ENCODE data around the gene ZNF438. TPM values are rescaled to one million over a fixed set of nuclear protein-coding genes. Genes with fewer than 3 reads are reported as not detected.

Gene ZNF438
- total and polyA plus RNA-seq, 2 of the 4 experiments (the other 2 are of a cell fraction), result 1.8 to 2.9 TPM

GRCh38 chr10:30813872-30814481 is 217.7 kb downstream of the ZNF438 start:
- in situ Hi-C loops (cut with MboI; ENCODE audit: low sequenced_read_pairs) (no loop called here), dilution Hi-C loops (cut with HindIII; ENCODE audit: low sequenced_read_pairs, unreplicated experiment) (no loop called here), intact Hi-C loops (cut with micrococcal nuclease) (no loop called here)
- no peak overlapping the region for H3K9ac ChIP-seq (ENCODE audit: low read depth, low read length)
- DNase-seq (peak; percentile 85), ATAC-seq (ENCODE audit: low read depth) (peak; percentile 10; the same call in 1 of the 2 replicates)
- no peaks in the 10 kb centered on the region for H3K9me3 ChIP-seq (ENCODE audit: control insufficient read depth, insufficient read depth, low read length)
- H2BK120ac ChIP-seq (ENCODE audit: low read depth, low read length), result peak overlapping the region; percentile 57
- no peak overlapping the region for H3K27ac ChIP-seq (ENCODE audit: insufficient read depth, low read length)
- no peak overlapping the region for H3K56ac ChIP-seq (ENCODE audit: extremely low read depth, insufficient read depth, low read length)
- no peak overlapping the region for H2AK9ac ChIP-seq (replicated peaks; ENCODE audit: low read depth, low read length, poor library complexity)
- H3K9me1 ChIP-seq (ENCODE audit: insufficient read depth, low read length), result peaks cover 31% of the 10 kb centered on the region
- H3K23ac ChIP-seq (ENCODE audit: low read depth, low read length), result no peak overlapping the region
- BruUV-seq (replicated peaks), result no TSS peak
- no CpG with 5 or more reads among the region's 1 CpG for WGBS, 2 experiments (ENCODE audit: extremely low coverage in 2 of 2, insufficient read length in 1 of 2)
- no peak overlapping the region for H2AK5ac ChIP-seq (ENCODE audit: low read depth, low read length)
- H2BK5ac ChIP-seq (ENCODE audit: low read depth, low read length, poor library complexity, severe bottlenecking), result no peak overlapping the region
- ChIA-PET CTCF (no interaction called here), POLR2A (ENCODE audit: unreplicated experiment) (no interaction called here)
- no peak overlapping the region for H2AFZ ChIP-seq (replicated peaks; ENCODE audit: low read length, poor library complexity)
- no peaks in the 10 kb centered on the region for H3K36me3 ChIP-seq (ENCODE audit: control insufficient read depth, insufficient read depth, low read length)
- no peak overlapping the region for H3K4me2 ChIP-seq (ENCODE audit: low read depth, low read length)
- no peak overlapping the region for H4K5ac ChIP-seq (ENCODE audit: low read depth, low read length)
- no peaks in the 10 kb centered on the region for H3K27me3 ChIP-seq (ENCODE audit: control insufficient read depth, insufficient read depth, low read length)
- 0 out of 2 replicates have a peak, but pooled peaks cover 4% of the 10 kb centered on the region for H4K20me1 ChIP-seq (ENCODE audit: insufficient read depth, low read length)
- peak overlapping the region; percentile 42; the same call in 2 of the 3 replicates for H2BK15ac ChIP-seq (ENCODE audit: low read depth, low read length)
- H4K8ac ChIP-seq (ENCODE audit: low read depth in 2 of 2, low read length in 2 of 2), result no peak overlapping the region
- peaks cover 36% of the 10 kb centered on the region for H3K4me1 ChIP-seq (ENCODE audit: control insufficient read depth, insufficient read depth, low read length)
- peak overlapping the region; percentile 16; the same call in 1 of the 2 replicates for H2BK20ac ChIP-seq (ENCODE audit: low read depth, low read length)
- no peaks in the 10 kb centered on the region; a peak in 1 of 4 replicates for H3K79me1 ChIP-seq (ENCODE audit: low read depth in 1 of 2, low read length in 2 of 2)
- H4K91ac ChIP-seq (ENCODE audit: insufficient read depth, low read depth, low read length), result no peak overlapping the region
- H3K4me3 ChIP-seq (ENCODE audit: insufficient read depth, low read depth, low read length), result no peak overlapping the region
- no peak overlapping the region; the same call in 1 of the 2 replicates for H3K4ac ChIP-seq (ENCODE audit: low read depth, low read length)
- peak overlapping the region; percentile 79; the same call in 1 of the 2 replicates for H3K14ac ChIP-seq (replicated peaks; ENCODE audit: low read depth, low read length)
- H3K18ac ChIP-seq (ENCODE audit: low read depth, low read length), result peak overlapping the region; percentile 62; the same call in 1 of the 2 replicates
- TF ChIP-seq MXI1 (IDR thresholded peaks at IDR 0.05; ENCODE audit: borderline replicate concordance, low read depth, low read length) (no peak), CTCF (conservative IDR thresholded peaks at IDR 0.05; ENCODE audit: low read depth, low read length) (no peak), FOS (IDR thresholded peaks at IDR 0.05; ENCODE audit: low read depth, low read length) (0 out of 2 replicates have a peak, but pooled peaks have one; percentile 52), SMC3 (IDR thresholded peaks at IDR 0.05; ENCODE audit: low read depth, low read length) (peak; percentile 21; the same call in 1 of the 2 replicates), MAZ (IDR thresholded peaks at IDR 0.05; ENCODE audit: borderline replicate concordance, low read depth, low read length) (no peak), RFX5 (IDR thresholded peaks at IDR 0.05; ENCODE audit: low read depth, low read length) (no peak), USF2 (IDR thresholded peaks at IDR 0.05; ENCODE audit: low read depth, low read length) (no peak), NFE2L2 (IDR thresholded peaks at IDR 0.05; ENCODE audit: low read depth, low read length) (no peak; the same call in 1 of the 2 replicates), CEBPB (IDR thresholded peaks at IDR 0.05; ENCODE audit: low read depth, low read length) (0 out of 2 replicates have a peak, but pooled peaks have one; percentile 21), BHLHE40 (IDR thresholded peaks at IDR 0.05; ENCODE audit: low read depth, low read length) (no peak), POLR2A (IDR thresholded peaks at IDR 0.05; ENCODE audit: low read depth, low read length) (no peak), MAFK (IDR thresholded peaks at IDR 0.05; ENCODE audit: low read depth, low read length) (peak; percentile 92), ELK1 (IDR thresholded peaks at IDR 0.05; ENCODE audit: borderline replicate concordance, low read depth, low read length) (no peak), RCOR1 (IDR thresholded peaks at IDR 0.05; ENCODE audit: insufficient replicate concordance, low read length) (no peak), RAD21 (IDR thresholded peaks at IDR 0.05; ENCODE audit: low read length) (no peak)
